Left colon (tissue), 2 donors: ENCODE results near the gene NFIA. TPM values are rescaled to one million over a fixed set of nuclear protein-coding genes. Genes with fewer than 3 reads are reported as not detected.
"Not testable (repeated sequence)": the region's sequence is repeated elsewhere in the genome, so short reads cannot be mapped to it uniquely, and the experiment has no call there.

Experiments used
- ATAC-seq: fragments of 200-7000 bp; cut with Tn5 transposase; one replicate; pipeline ENCODE4 v1.9.1; 2020; ENCODE audit warnings: mild to moderate bottlenecking, moderate library complexity
- DNase-seq, 2 donors: peaks; one replicate each; pipeline ENCODE4 v3.0.0-alpha.2; 2020
- intact Hi-C, 2 donors: fragments of 100-400 bp; cut with DNase I in 1 of 2; cut with micrococcal nuclease in 1 of 2; formaldehyde crosslinking; loops; one replicate each; pipeline versions ENCODE4 v1.11.2 to v1.14.0; 2022; cut with DNase I, micrococcal nuclease
- total RNA-seq, 2 donors: library from RNA; stranded (reverse); fragmentation: NEBNext Ultra II Directional; extraction: Animal tissue kit (Norgen Biotek cat#: 25700); gene quantifications; one replicate each; pipeline ENCODE4 v1.2.1, GENCODE V29; 2021
- donor health status: DM: no; HTN: no; CAD: no.
- donor health status: DM: yes; HTN: yes; CAD: no.

NFIA gene
- total RNA-seq, 2 donors from 2014 or later = 51.1 to 51.4 TPM

- DNase-seq (no peak), ATAC-seq (no peak)
- intact Hi-C loops = no loop called here
These were observed 29.0 kb downstream of the NFIA start for GRCh38 chr1:61111084-61112004.

GRCh38 chr1:61114178-61114870, 32.0 kb downstream of the NFIA start:
- ATAC-seq (no peak), DNase-seq (no peak)

GRCh38 chr1:61115436-61115835, 33.1 kb downstream of the NFIA start:
- intact Hi-C loops = no loop called here
- no peak for DNase-seq
- ATAC-seq = no peak

More at GRCh38 chr1:61114178-61114870, 32.0 kb downstream of the NFIA start:
- intact Hi-C loops = no loop called here

- intact Hi-C loops = no loop called here
- DNase-seq (no peak), ATAC-seq (no peak)
These were observed 34.1 kb downstream of the NFIA start for GRCh38 chr1:61116421-61116820.

- no peak for DNase-seq
- no peak for ATAC-seq
- intact Hi-C loops = no loop called here
These were observed 34.9 kb downstream of the NFIA start for GRCh38 chr1:61117283-61117682.

- intact Hi-C loops = no loop called here
- DNase-seq (no peak), ATAC-seq (peak; percentile 82)
These were observed 36.7 kb downstream of the NFIA start for GRCh38 chr1:61119085-61119484.

GRCh38 chr1:61120246-61120840, 38.0 kb downstream of the NFIA start:
- intact Hi-C loops = no loop called here
- ATAC-seq (no peak), DNase-seq (no peak)

- intact Hi-C loops = no loop called here
- DNase-seq (no peak), ATAC-seq (no peak)
These were observed 38.6 kb downstream of the NFIA start for GRCh38 chr1:61120998-61121397.

- ATAC-seq (no peak), DNase-seq (no peak)
- intact Hi-C loops = no loop called here
These were observed 39.3 kb downstream of the NFIA start for GRCh38 chr1:61121631-61122030.

- intact Hi-C loops = no loop called here
- ATAC-seq = no peak
- DNase-seq = no peak
These were observed 40.0 kb downstream of the NFIA start for GRCh38 chr1:61122389-61122788.

- intact Hi-C loops = no loop called here
- no peak for DNase-seq
These were observed 41.0 kb downstream of the NFIA start for GRCh38 chr1:61123326-61123725.

GRCh38 chr1:61124078-61124477, 41.7 kb downstream of the NFIA start:
- intact Hi-C loops = no loop called here
- ATAC-seq (no peak), DNase-seq (no peak)

More at GRCh38 chr1:61123326-61123725, 41.0 kb downstream of the NFIA start:
- no peak for ATAC-seq

GRCh38 chr1:61124696-61125095, 42.3 kb downstream of the NFIA start:
- intact Hi-C loops = no loop called here
- no peak for ATAC-seq
- DNase-seq = no peak

- intact Hi-C loops = no loop called here
- DNase-seq (no peak), ATAC-seq (no peak)
These were observed 42.9 kb downstream of the NFIA start for GRCh38 chr1:61125263-61125662.

GRCh38 chr1:61125895-61126294, 43.5 kb downstream of the NFIA start:
- DNase-seq (no peak), ATAC-seq (no peak)
- intact Hi-C loops = no loop called here

GRCh38 chr1:61126843-61127242, 44.5 kb downstream of the NFIA start:
- DNase-seq, ATAC-seq, intact Hi-C loops: not testable (repeated sequence)

- intact Hi-C loops = no loop called here
- no peak for ATAC-seq
- no peak for DNase-seq
These were observed 48.1 kb downstream of the NFIA start for GRCh38 chr1:61130338-61131000.

- ATAC-seq (no peak), DNase-seq (no peak)
- intact Hi-C loops = no loop called here
These were observed 48.9 kb downstream of the NFIA start for GRCh38 chr1:61131248-61131647.

- intact Hi-C loops = no loop called here
These were observed 49.4 kb downstream of the NFIA start for GRCh38 chr1:61131716-61132115.

More at GRCh38 chr1:61131716-61132115, 49.4 kb downstream of the NFIA start:
- no peak for DNase-seq
- ATAC-seq = no peak
